ENCODE results near the gene PRR23B.

Gene PRR23B

GRCh38 chr3:138975351-138975750 lies 45.4 kb downstream of the PRR23B start:
- DNase-seq (ENCODE audit: insufficient read length, low spot score) (no peak), FAIRE-seq (no peak)

GRCh38 chr3:138974462-138974861 lies 46.3 kb downstream of the PRR23B start:
- DNase-seq (ENCODE audit: insufficient read length, low spot score) (no peak), FAIRE-seq (no peak)

- FAIRE-seq (no peak), DNase-seq (ENCODE audit: insufficient read length, low spot score) (no peak)
Measured at GRCh38 chr3:138972941-138973340, 47.8 kb downstream of the PRR23B start.

- no peak for DNase-seq (ENCODE audit: insufficient read length, low spot score)
- no peak for FAIRE-seq
Measured at GRCh38 chr3:138971766-138972320, 48.9 kb downstream of the PRR23B start.

All from HTR-8/SVneo (cell line).